Lower lobe of right lung (tissue), 2 donors: ENCODE results near the gene RALA. TPM values are rescaled to one million over a fixed set of nuclear protein-coding genes. Genes with fewer than 3 reads are reported as not detected.
"Not testable (repeated sequence)": the region's sequence is repeated elsewhere in the genome, so short reads cannot be mapped to it uniquely, and the experiment has no call there.

Experiments used
- ATAC-seq, 2 donors: fragments of 200-7000 bp; cut with Tn5 transposase; one replicate each; pipeline ENCODE4 v1.9.1; 2020 to 2022; ENCODE audit warnings: mild to moderate bottlenecking in 2 of 2, moderate library complexity in 2 of 2
- DNase-seq: peaks from one replicate; pipeline ENCODE4 v3.0.0-alpha.2; 2020
- H3K27ac ChIP-seq: fragments of 200-600 bp; one replicate; pipeline ENCODE4 v1.8.0; 2022
- H3K27me3 ChIP-seq: fragments of 200-600 bp; one replicate; pipeline ENCODE4 v1.8.0; 2022; ENCODE audit warnings: low read depth
- H3K36me3 ChIP-seq: fragments of 200-600 bp; one replicate; pipeline ENCODE4 v1.8.0; 2022; ENCODE audit warnings: mild to moderate bottlenecking
- H3K4me1 ChIP-seq: fragments of 200-600 bp; one replicate; pipeline ENCODE4 v1.8.0; 2022
- H3K4me3 ChIP-seq: fragments of 200-600 bp; one replicate; pipeline ENCODE4 v1.8.0; 2022; ENCODE audit warnings: mild to moderate bottlenecking
- H3K9me3 ChIP-seq: fragments of 200-600 bp; one replicate; pipeline ENCODE4 v1.8.0; 2022
- CTCF ChIP-seq: fragments of 200-600 bp; IDR thresholded peaks from one replicate; pipeline ENCODE4 v1.8.0; 2022; ENCODE audit warnings: antibody characterized with exemption, mild to moderate bottlenecking
- intact Hi-C: fragments of 100-400 bp; cut with DNase I; formaldehyde crosslinking; loops from one replicate; pipeline ENCODE4 v1.11.0; 2022
- total RNA-seq: library from RNA; stranded (reverse); fragmentation: NEBNext Ultra II Directional; extraction: Animal tissue kit (Norgen Biotek cat#: 25700); gene quantifications from one replicate; pipeline ENCODE4 v1.2.1, GENCODE V29; 2021
- donor health status: DM: no; HTN: yes; CAD: no; lungs with severe emphysema.

RALA gene
- total RNA-seq, 1 donor from 2014 or later = 48.0 TPM

- H3K9me3 ChIP-seq = no peaks in the 10 kb centered on the region
- H3K36me3 ChIP-seq = no peaks in the 10 kb centered on the region
- TF ChIP-seq CTCF = no peak
- DNase-seq = no peak
- no peaks in the 10 kb centered on the region for H3K27me3 ChIP-seq
- H3K27ac ChIP-seq = no peak overlapping the region
- H3K4me1 ChIP-seq = no peaks in the 10 kb centered on the region
- intact Hi-C loops = no loop called here
- H3K4me3 ChIP-seq = no peak overlapping the region
- no peak for ATAC-seq
Measured at GRCh38 chr7:39673868-39674267, 50.5 kb downstream of the RALA start.

- no peak for TF ChIP-seq CTCF
- Histone ChIP-seq H3K4me3 (no peak overlapping the region), H3K9me3 (no peaks in the 10 kb centered on the region), H3K4me1 (no peaks in the 10 kb centered on the region), H3K36me3 (no peaks in the 10 kb centered on the region), H3K27me3 (no peaks in the 10 kb centered on the region), H3K27ac (no peak overlapping the region)
- intact Hi-C loops = no loop called here
- no peak for DNase-seq
- no peak for ATAC-seq
Measured at GRCh38 chr7:39674406-39674805, 51.0 kb downstream of the RALA start.

- DNase-seq (no peak), ATAC-seq (no peak)
- no peaks in the 10 kb centered on the region for H3K27me3 ChIP-seq
- no peak overlapping the region for H3K4me3 ChIP-seq
- TF ChIP-seq CTCF = no peak
- no peaks in the 10 kb centered on the region for H3K36me3 ChIP-seq
- H3K27ac ChIP-seq = no peak overlapping the region
- no peaks in the 10 kb centered on the region for H3K4me1 ChIP-seq
- H3K9me3 ChIP-seq = no peaks in the 10 kb centered on the region
- intact Hi-C loops = no loop called here
Measured at GRCh38 chr7:39676346-39676745, 53.0 kb downstream of the RALA start.

GRCh38 chr7:39678930-39679709 lies 55.7 kb downstream of the RALA start:
- Histone ChIP-seq H3K4me1 (peaks cover 18% of the 10 kb centered on the region), H3K36me3 (no peaks in the 10 kb centered on the region), H3K27me3 (no peaks in the 10 kb centered on the region), H3K9me3 (no peaks in the 10 kb centered on the region), H3K27ac (no peak overlapping the region), H3K4me3 (no peak overlapping the region)
- ATAC-seq (no peak), DNase-seq (no peak)
- TF ChIP-seq CTCF = no peak
- intact Hi-C loops = no loop called here

- intact Hi-C loops, H3K27me3 ChIP-seq, H3K9me3 ChIP-seq, H3K27ac ChIP-seq, ATAC-seq, DNase-seq, H3K4me3 ChIP-seq, H3K36me3 ChIP-seq: not testable (repeated sequence)
- H3K4me1 ChIP-seq = peaks cover 21% of the 10 kb centered on the region
Measured at GRCh38 chr7:39679874-39680273, 56.5 kb downstream of the RALA start.

- no peaks in the 10 kb centered on the region for H3K27me3 ChIP-seq
- no peak overlapping the region for H3K27ac ChIP-seq
- DNase-seq (no peak), ATAC-seq (no peak)
- no peak for TF ChIP-seq CTCF
- H3K4me3 ChIP-seq = no peak overlapping the region
- no peaks in the 10 kb centered on the region for H3K36me3 ChIP-seq
- intact Hi-C loops = no loop called here
- no peaks in the 10 kb centered on the region for H3K9me3 ChIP-seq
- peaks cover 21% of the 10 kb centered on the region for H3K4me1 ChIP-seq
Measured at GRCh38 chr7:39681887-39682441, 58.6 kb downstream of the RALA start.
